NCI-H2081 (cell line): ENCODE data around the gene MIDN.

Experiments used
- DNase-seq, 2 experiments: peaks; one replicate each; lab custom pipeline; 2025; lab: John Stamatoyannopoulos, UW

The MIDN gene

DNA sequence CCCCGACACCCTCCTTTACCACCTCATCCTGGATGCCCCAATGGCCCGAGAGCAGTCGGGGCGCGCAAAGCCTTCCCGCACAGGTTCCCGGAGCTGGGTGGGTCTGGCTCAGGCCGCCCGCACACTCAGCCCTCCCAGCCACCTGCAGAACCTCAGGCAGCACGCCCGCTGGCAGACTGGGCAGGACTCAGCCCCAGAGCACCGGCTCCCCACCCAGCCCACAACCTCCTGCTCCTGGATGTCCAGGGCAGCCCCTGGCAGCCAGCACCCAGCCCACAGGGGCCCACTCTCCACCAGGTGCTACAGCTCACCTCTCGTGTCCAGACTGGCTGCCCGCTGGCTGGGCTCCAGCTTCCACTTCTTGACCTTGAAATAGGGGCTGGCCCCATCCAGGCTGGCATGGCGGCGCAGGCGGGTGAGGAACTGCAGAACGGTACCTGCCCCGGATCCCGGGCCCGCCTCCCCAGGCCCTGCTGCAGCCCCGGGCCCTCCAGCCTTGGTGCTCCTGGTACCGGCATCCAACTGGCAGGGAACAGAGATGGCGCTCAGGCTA is 15.2 kb upstream of the MIDN start:
- no peak for DNase-seq

DNA sequence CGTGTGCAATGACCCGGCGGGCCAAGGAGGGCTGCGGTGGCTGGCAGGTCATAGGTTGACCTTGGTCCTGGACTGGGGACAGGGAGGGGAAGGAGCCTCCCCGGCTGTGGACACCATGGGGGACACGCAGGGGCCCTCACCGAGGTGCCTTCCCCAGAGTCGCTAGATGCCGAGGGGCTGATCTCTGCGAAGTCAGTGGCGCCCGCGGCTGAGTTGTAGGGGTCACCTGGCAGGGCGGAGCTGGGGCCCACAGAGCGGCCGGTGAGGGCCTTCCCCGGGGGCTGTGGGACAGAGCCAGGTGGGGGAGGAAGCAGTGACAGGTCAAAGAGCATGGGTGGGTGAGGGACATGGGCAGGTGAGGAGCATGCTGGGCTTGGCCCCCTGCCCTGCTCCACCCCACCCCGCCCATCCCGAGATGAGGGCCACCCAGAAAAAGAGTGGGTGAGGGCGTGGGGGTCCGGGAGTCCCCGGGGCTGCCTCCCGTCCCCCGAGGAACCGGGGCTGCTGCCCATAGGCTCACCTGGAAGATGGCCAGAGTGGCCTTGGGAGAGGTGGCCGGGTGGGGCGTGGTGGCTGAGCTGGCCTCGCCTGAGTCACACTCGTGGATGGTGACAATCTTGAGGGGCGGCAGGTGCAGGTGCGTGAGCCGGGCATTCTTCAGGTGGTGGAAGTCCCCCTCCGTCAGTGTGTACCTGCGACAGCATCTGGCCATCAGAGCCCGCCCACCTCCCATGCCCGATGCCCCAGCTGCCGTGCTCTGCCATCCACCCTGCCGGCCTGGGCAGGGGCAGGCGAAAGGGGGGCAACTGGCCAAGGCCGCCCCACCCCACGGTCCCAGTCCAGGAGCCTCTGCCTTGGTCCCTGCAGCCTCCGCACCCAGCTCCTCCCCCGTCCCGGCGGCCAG is 14.1 kb upstream of the MIDN start:
- DNase-seq: no peak

DNA sequence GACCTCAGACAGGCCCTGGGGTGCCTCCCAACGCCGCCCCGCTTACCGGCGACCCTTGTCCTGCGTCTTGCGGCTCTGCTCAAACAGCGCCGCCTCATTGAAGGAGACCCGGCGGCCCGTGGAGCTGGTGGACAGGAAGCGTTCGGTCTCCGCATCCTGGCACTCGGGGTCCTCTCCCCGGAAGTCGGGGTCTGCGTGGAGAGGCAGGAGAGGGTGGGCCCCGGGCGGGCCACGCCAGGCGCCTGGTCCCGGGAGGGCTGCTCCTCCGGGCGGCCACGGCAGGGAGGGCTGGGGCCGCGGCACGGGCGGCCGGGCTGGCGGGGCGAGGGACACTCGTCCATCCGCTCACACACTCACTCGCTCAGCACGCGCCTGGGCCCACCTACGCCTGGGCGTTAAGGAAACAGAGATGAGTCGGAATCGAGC is 13.4 kb upstream of the MIDN start:
- DNase-seq: no peak

DNA sequence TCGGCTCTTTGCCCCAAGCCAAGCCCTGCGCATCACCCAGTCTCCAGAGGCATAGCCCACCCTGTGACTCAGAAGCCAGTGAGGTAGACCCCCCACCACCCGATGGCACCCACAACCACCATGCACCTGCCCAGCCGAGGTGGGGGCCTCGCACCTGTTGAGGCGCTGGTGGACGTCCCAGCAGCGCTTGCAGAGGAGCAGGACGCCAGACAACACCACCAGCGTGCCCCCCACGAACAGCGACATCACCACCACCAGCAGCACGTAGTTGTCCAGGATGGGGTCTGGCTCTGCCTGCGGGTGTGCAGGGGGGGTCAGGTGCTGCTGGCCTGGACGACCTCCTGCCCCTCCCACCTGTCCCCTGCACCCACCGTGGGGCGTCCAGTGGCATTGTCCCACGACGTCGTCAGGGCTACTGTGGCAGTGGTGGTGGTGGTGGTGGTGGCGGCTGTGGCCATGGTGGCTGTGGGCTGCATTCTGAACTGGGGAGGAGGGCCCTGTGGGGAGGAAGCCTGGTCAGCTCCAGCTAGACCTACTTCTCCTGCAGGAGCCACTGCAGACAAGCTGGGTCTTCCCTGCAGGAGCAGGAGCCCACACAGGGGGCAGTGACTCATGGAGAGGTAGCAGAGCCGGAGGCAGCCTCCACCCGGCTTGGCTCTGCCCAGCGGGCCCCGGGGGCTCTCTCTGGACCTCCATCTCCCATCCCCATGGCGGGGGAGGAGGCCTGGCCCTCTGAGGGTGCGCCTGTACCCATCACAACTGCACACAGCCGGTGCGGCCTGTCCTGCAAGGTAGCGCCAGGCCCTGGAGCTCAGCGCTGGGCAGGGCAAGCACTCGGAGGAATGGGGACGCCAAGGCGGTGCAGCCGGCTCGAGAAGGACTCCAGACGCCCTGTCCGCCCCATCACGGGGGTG is 12.5 kb upstream of the MIDN start:
- DNase-seq: no peak

DNA sequence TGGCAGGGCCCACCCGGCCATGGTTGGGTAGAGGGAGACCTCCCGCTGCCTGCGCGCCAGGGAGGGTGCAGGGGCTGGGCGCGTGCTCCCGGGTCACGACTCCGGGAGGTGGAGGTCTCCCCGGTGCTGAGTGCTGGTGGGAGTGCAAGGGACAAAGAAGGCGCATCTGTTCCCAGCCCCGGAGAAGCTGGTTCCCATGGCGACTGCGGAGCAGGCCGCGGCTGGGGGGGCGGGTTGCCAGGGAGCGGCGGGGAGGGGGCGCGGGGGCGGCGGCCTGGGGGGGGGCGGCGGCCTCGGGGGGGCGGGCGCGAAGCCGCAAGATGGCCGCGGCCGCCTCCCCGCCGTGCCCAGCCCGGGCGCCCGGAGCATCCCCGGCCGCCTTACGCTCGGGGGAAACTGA is 11.8 kb upstream of the MIDN start:
- DNase-seq: no peak

DNA sequence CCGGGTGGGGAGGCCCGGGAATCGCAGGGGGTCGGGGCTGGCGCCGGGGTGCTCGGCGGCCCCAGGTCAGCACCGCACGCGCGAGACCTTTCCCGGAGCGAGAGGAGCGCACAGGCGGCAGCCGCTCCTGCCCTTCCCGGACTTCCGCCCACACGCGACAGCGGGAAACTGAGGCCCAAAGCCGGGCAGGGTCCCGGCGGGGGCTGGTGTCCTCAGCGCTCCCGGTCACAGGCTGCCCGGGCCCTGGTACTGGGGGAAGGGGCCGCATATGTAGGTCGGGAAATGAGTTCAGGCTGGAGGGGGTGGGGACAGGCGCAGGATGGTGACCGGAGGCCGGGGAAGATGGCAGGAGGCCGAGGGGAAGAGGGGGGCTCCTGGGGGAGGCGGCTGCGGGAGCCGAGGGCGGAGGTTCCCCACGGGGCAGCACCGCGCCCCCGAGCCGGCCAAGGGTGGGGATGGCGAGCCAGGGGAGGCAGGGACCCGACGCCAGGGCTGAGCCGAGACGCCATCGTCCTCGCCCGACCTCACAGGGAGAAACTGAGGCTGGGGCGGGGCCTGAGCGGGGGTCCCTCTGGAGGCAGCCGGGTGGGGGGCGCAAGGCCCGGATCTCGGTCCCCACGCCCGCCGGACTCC is 11.2 kb upstream of the MIDN start:
- no peak for DNase-seq

DNA sequence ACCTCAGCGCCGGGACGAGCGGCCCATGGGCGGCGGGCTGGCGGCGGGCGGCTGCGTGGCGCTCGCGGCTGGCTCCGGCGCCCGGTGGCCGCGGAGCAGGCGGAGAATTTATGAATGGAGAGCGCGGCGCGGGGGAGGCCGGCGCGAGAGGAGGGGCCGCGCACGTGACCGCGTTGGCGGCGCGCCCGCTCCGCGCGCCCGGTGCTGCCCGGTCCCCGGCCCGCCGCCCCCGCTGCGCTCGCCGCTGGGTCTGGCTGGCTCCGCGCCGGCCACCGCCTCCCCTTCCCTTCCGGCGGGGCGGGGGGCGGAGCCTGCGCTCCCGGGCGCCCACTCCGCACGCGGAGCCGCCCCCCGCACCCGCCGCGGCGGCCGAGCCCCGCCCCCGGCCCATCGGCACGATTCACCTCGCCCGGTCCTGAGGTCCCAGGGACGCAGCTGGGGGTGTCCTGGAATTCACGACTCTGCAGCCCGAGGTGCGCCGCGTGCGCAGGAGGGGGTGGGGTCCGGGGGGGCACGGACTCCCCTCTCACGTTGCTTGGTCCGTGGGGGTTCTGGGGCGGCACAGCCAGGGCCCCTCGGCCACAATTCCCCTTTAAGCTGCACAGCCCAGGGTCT is 10.5 kb upstream of the MIDN start, which contains the start of gene CBARP:
CBARP (minus strand) TSS at position 252 of the 615 bp plus-strand sequence. CDS start 1,905 bp downstream, outside the sequence.
- peak in 1 of 2 experiments; percentile 38 for DNase-seq

DNA sequence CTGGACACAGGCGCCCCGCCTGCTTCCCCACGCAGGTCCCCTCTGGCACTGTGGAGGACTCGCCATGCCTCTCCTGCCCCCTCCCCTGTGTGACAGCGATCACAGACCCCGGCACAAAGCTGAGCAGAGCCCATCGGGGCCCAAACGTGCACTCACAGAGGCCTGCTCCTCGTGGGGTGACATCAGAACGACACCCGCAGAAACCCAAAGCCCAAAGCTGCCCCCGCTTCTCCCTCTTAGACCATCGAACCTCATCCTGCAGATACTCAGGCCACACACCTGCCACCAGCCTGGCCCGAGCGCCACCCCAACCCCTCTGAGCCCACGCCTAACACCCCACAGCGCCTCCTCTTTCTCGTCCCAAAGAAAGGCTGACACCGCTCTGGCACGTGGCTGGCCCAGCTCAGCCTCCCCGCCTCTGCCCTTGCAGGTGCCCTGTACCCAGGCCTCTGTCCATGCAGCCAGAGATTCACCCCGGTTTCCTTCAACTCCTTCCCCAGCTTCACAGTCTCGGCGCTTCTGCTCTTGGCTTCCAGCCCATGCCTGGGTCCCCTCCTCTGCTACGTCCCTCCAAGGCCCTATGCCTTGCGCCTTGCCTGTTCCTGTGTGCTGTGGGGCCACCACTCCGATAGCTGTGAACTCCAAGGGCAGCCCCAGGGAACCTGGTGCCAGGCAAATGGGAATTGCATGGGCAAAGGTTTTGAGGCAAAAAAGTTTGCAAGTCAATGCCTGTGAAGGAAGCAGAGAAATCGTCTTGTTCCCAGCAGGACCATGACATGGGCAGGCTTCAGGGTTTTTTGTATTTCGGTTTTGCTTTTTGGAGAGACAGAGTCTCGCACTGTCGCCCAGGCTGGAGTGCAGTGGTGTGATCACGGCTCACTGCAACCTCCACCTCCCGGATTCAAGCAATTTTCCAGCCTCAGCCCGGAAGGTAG is 9.7 kb upstream of the MIDN start:
- DNase-seq: no peak

DNA sequence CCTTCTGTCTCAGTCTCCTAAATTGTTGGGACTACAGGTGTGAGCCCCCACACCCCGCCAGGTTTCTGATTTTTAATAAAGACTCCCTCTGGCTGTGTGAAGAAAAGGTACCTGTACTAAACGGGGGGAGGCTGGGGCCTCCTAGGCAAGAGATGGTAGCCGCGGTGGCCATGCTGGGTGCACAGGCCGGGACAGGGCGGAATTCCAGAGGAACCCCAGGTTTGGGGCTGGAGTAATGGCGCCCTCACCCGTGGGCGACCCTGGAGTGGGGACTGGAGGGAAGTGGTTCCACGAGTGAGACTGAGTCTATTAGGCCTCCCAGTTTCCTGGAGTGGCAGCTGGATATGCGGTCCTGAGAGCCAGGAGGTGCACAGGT is 9.0 kb upstream of the MIDN start:
- DNase-seq: no peak

DNA sequence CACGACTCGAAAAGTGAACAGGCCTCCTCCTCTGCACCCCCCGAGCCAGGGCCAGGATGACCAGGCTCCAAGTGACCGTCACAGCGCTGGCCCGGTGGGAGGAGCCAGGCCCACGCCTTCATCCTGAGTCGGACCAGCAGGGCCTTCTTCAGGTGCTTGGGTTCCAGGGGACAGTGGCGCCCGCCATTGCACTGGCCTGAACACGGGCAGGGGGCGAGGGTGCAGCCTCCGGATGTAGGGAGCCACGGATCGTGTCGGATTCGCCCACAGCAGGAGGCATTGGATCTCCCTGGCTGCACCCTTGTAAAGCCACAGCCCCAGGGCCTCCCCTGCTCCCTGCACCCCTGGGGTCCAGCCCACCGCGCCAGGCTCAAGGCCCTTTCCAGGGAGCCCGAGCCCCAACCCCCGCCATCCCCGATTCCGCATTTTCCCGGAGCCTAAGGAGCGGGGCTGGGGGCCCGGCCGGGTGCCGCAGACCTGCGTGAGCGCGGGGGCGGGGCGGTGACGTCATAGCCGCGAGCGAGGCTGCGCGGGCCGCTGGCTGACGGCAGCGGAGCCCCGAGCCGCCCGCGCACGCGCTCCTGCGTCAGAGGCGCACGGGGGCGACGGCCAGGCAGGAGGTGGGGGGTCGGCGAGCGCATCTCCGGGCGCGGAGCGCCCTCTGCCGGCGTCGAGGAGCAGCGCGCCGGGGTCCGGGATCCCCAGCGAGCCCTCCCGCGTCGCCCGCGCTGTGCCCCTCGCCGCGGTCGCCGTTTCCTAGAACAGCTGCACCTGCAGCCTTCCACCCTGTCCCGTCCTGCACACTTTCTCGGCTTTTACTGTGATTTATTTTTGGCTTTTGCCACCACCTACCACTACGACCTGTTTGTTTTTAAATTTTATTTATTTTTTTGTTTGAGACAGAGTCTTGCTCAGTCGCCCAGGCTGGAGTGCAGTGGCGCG is 8.3 kb upstream of the MIDN start:
- peak; percentile 87 to 88 for DNase-seq

DNA sequence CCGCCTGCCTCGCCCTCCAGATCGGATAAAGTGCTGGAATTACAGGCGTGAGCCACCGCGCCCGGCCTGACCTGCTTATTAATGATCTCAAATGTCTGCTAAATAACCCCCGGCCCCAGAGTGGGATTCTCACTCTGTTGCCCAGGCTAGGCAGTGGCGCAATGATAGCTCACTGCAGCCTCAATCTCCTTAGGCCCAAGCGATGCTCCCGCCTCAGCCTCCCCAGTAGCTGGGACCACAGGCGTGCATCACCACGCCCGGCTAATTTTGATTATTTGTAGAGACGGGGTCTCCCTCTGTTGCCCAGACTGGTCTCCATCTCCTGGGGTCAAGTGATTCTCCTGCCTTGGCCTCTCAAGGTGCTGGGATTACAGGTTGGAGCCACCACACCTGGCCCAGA is 7.5 kb upstream of the MIDN start:
- DNase-seq: no peak

DNA sequence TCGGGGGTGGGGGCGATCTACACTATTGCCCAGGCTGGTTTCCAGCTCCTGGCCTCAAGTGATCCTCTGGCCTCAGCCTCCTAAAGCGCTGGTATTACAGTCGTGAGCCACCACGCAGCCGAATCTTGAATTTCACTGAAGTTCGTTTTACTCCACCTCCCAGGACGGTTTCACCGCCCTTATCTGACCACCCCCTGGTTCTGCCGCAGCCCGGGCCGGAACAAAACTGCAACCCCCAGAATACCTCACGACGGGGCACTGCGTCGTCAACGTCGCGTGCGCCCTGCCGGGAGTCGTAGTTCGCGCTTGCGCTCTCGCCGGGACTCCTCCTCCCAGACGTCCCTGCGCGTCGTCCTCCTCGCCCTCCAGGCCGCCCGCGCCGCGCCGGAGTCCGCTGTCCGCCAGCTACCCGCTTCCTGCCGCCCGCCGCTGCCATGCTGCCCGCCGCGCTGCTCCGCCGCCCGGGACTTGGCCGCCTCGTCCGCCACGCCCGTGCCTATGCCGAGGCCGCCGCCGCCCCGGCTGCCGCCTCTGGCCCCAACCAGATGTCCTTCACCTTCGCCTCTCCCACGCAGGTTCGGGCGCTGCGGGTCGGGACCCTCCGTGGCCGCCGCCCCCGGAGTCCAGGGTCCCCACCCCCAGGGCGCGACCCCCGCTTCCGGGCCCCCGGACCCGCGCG is 6.8 kb upstream of the MIDN start, which contains the start of gene ATP5F1D:
ATP5F1D (plus strand) TSS at position 335 of the 679 bp plus-strand sequence; CDS start at position 435, 100 bp downstream.
- peak; percentile 93 to 94 for DNase-seq

DNA sequence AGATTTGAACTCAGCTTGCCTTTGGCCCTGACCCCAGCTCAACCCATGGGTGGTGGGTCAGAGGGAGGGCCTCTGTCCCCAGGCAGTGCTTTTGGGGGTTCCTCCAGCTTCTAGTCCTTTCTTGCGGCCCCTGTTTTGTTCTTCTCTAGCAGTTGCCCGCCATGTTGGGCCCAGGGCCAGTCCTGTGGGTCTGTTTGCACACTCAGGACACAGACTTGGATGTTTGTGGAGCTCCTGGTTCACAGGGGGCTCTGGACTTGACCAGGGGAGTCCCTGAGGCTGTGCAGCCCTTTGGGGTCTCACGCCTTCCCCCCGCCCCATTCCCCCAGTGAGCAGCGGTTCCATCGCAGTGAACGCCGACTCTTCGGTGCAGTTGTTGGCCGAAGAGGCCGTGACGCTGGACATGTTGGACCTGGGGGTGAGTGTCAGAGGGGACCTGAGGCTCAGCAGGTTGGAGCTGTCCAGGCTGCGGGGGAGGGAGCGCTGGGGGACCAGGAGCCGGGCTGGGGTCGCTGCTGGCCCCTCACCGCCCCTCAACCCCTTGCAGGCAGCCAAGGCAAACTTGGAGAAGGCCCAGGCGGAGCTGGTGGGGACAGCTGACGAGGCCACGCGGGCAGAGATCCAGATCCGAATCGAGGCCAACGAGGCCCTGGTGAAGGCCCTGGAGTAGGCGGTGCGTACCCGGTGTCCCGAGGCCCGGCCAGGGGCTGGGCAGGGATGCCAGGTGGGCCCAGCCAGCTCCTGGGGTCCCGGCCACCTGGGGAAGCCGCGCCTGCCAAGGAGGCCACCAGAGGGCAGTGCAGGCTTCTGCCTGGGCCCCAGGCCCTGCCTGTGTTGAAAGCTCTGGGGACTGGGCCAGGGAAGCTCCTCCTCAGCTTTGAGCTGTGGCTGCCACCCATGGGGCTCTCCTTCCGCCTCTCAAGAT is 4.4 kb upstream of the MIDN start:
- peak; percentile 67 to 69 for DNase-seq

DNA sequence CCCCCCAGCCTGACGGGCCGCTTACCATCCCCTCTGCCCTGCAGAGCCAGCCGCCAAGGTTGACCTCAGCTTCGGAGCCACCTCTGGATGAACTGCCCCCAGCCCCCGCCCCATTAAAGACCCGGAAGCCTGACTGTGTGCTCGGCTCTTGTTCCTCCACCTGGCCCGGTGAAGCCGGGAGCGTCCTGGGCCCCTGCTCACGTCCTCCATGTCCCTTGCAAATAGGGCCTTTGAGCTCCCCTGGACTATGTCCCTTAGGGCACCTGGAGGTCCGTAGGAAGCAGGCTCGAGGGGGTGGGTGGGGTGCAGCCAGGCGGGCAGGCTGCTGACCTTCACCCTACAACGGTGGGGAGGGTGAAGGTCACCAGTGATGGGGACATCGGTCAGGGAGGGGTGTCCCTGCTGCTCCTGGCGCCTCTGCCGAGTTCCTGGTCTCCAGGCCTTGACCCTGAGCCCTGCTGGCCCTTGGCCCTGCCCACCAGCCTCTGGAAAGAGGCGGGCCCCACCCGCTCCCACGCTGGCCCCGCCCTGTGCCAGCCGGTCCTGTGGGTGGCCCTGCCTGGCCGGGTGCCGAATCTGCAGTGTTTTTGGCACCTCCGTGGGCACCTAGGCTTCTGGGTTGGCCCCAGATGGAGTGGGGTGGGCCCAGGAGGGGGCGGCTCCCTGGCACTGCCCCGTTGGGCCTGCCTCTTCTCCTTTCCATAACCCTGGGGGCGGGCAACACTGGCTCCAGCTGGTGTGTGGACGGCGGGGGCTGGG is 3.5 kb upstream of the MIDN start:
- DNase-seq: no peak

DNA sequence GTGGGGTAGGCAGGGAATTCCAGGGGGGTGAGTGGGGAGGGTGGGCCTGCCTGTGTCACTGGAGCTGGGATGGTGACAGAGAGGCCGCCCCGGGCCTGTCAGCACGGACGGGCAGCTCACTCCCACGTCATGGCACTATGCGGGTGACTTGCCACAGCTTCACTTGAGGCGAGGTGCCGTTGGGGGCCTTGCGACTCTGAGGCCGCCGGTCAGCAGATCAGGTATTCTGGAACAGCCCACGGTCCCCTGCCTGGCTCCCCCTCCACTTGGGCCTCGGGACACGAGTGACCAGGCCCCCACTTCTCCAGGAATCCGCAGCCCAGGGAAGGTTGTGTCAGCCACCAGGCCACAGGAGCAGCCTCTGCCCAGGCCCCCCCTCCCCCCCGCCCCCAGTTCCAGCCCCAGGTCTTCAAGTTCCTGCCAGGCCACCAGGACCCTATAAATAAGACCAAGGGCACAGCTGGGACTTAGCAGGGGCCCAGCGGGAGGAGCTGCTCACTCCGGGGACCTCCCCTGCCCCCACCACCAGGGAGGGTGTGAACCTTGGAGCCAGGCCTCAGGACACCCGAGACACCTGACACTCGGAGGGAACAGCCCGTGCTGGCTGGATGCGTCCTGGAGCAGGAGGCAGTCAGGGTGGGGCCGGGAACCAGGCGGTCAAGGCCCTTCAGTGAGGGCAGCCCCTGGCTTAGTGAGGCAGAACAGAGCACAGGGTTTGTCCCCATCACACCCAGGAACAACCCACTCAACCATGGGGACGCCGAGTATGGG is 2.7 kb upstream of the MIDN start:
- DNase-seq: no peak
